ENCODE measurements around the gene PRDM7.

The PRDM7 gene

GRCh38 chr16:90033387-90033786, 43.7 kb downstream of the PRDM7 start:
- DNase-seq = no peak

- no peak for DNase-seq
Measured at GRCh38 chr16:90032674-90033331, 44.3 kb downstream of the PRDM7 start.

GRCh38 chr16:90031931-90032673, 45.0 kb downstream of the PRDM7 start:
- DNase-seq = no peak

GRCh38 chr16:90031186-90031930, 45.8 kb downstream of the PRDM7 start:
- no peak for DNase-seq

GRCh38 chr16:90028985-90029384, 48.1 kb downstream of the PRDM7 start:
- no peak for DNase-seq

GRCh38 chr16:90027611-90028010, 49.5 kb downstream of the PRDM7 start:
- DNase-seq = no peak

GRCh38 chr16:90026135-90026534, 51.0 kb downstream of the PRDM7 start:
- no peak for DNase-seq

GRCh38 chr16:90023078-90023447, 54.1 kb downstream of the PRDM7 start:
- DNase-seq = no peak

- peak; percentile 70 for DNase-seq
Measured at GRCh38 chr16:90022209-90023077, 54.7 kb downstream of the PRDM7 start.

GRCh38 chr16:90020838-90021382, 56.2 kb downstream of the PRDM7 start:
- DNase-seq = no peak

GRCh38 chr16:90020260-90020837, 56.8 kb downstream of the PRDM7 start:
- DNase-seq = peak; percentile 36

GRCh38 chr16:90019543-90020259, 57.4 kb downstream of the PRDM7 start:
- DNase-seq = peak; percentile 57

- DNase-seq = no peak
Measured at GRCh38 chr16:90018652-90019542, 58.2 kb downstream of the PRDM7 start, which contains the start of gene DBNDD1. DBNDD1 (minus strand) TSS chr16:90019456; CDS start chr16:90019341, 115 bp downstream.

- DNase-seq = no peak
Measured at GRCh38 chr16:90018297-90018651, 58.9 kb downstream of the PRDM7 start.

- DNase-seq = no peak
Measured at GRCh38 chr16:90016339-90016950, 60.7 kb downstream of the PRDM7 start.

GRCh38 chr16:90015586-90016338, 61.4 kb downstream of the PRDM7 start:
- DNase-seq = no peak

GRCh38 chr16:90012991-90013745, 64.0 kb downstream of the PRDM7 start:
- no peak for DNase-seq

GRCh38 chr16:90011908-90012501, 65.1 kb downstream of the PRDM7 start:
- no peak for DNase-seq

Data from NCI-H2227 treated with DMSO at 0.1 percent for 48 hours (cell line).